Chondrocyte (in vitro differentiated cells): ENCODE results near the gene DST. TPM values are rescaled to one million over a fixed set of nuclear protein-coding genes. Genes with fewer than 3 reads are reported as not detected.

ENCODE experiments used
- DNase-seq: peaks from one replicate; pipeline ENCODE4 v3.0.0; 2021; ENCODE audit warnings: mixed read lengths, low spot score
- H3K27ac Mint-ChIP-seq: one replicate; pipeline ENCODE4 v1.8.0; 2021; ENCODE audit warnings: mild to moderate bottlenecking, moderate library complexity, mixed read lengths; ENCODE audit not compliant: unreplicated experiment
- H3K27me3 Mint-ChIP-seq: 2 replicates; pipeline ENCODE4 v1.8.0; 2021; ENCODE audit warnings: low read depth, mixed read lengths
- H3K36me3 Mint-ChIP-seq: 2 replicates; pipeline ENCODE4 v1.8.0; 2021; ENCODE audit warnings: low read depth, mixed read lengths
- H3K4me1 Mint-ChIP-seq: 2 replicates; pipeline ENCODE4 v1.8.0; 2021; ENCODE audit warnings: low read depth, mild to moderate bottlenecking, mixed read lengths
- H3K4me3 Mint-ChIP-seq: one replicate; pipeline ENCODE4 v1.8.0; 2021; ENCODE audit warnings: mild to moderate bottlenecking, moderate library complexity, mixed read lengths; ENCODE audit not compliant: unreplicated experiment
- H3K9me3 Mint-ChIP-seq: 2 replicates; pipeline ENCODE4 v1.8.0; 2021; ENCODE audit warnings: low read depth, mixed read lengths
- total RNA-seq: library from RNA; stranded (reverse); gene quantifications from 3 replicates; pipeline ENCODE4 v1.2.1, GENCODE V29; 2021
- TF ChIP-seq, protein P1 (sequence below): fragments of 200-600 bp; sonication (generic); IDR thresholded peaks from 2 replicates; pipeline ENCODE4 v1.5.0; 2021; ENCODE audit warnings: antibody characterized with exemption, mild to moderate bottlenecking, moderate library complexity

Gene DST
- total RNA-seq, 1 donor from 2014 or later: 168 TPM

DNA sequence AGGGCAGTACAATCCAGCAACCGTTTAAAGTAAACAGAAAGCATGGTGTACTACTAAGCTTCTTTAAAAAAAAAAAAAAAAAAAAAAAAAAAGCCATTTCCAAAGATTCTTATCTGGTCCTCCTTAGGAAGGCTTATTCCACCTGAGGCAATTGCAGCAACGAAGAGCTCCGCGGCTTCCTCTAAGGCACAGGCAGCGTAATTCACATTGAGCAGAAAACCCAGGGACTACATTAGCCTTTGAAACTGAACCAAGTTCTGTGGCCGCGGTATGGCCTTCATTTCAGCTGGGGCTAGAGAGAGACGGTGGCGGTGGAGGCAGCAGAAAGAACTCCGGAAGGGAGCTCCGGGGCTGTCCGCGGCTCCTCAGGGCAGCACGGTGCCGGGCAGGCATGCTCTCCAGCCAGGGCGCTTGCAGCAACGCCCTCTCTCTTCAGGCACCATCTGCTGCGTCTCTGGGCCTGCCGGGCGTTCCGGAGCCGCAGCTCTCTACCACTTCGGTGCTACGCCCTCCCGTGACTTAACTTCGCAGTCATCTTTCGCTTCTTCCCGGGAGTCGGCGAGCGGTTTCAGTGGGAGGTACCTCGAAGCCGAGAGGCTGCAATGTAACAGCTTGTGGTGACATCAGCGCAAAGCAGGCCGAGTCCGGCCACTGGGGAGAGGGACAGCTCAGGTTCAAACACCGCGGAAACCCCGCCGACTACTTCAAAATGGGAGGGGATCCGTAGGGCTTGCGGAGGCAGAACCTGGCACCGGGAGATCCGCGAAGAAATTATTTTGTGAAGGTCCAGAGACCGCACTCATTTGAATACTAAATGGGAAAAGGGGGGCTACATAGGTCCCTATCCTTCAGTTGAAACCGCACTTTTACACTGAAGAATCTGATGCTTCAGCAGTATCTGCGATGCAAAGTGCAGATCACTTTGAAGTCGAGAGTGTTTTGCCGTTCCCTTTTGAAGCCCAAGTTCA, 100.0 kb downstream of the DST start:
- no peak overlapping the region for H3K4me3 Mint-ChIP-seq

DNA sequence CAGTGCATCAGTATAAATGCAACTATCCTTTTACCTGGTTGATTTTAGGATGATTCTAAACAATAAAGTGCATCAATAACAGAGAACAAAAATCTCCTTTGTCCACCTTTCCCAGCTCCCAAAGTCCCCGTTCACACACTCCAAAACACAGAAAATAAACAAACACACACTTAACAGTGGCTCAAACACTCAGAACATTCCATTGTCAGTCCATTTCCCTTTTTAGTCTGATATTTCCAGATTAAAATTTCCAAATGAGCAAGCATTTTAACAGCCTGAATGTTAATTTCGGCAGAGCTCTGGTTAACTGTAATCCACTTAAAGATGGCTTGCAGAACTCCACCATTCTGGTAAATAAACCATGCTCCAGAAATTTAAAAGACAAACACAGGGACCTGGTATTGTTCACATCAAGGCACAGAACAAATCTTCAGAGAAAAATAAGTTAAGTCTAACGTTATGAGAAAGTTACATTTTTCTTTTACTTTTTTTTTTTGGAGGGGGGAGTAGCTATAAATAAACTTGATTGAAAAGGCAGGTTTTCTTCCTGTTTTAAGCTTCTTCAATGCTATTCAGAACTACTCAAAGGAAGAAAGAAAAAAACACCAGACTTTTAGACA, 100.8 kb downstream of the DST start:
- Mint-ChIP-seq H3K9me3 (no peaks in the 10 kb centered on the region), H3K36me3 (no peaks in the 10 kb centered on the region), H3K27me3 (no peaks in the 10 kb centered on the region), H3K4me3 (no peak overlapping the region), H3K27ac (no peak overlapping the region), H3K4me1 (peaks cover 28% of the 10 kb centered on the region)
- no peak for DNase-seq
- TF ChIP-seq, protein P1, sequence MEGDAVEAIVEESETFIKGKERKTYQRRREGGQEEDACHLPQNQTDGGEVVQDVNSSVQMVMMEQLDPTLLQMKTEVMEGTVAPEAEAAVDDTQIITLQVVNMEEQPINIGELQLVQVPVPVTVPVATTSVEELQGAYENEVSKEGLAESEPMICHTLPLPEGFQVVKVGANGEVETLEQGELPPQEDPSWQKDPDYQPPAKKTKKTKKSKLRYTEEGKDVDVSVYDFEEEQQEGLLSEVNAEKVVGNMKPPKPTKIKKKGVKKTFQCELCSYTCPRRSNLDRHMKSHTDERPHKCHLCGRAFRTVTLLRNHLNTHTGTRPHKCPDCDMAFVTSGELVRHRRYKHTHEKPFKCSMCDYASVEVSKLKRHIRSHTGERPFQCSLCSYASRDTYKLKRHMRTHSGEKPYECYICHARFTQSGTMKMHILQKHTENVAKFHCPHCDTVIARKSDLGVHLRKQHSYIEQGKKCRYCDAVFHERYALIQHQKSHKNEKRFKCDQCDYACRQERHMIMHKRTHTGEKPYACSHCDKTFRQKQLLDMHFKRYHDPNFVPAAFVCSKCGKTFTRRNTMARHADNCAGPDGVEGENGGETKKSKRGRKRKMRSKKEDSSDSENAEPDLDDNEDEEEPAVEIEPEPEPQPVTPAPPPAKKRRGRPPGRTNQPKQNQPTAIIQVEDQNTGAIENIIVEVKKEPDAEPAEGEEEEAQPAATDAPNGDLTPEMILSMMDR: no peak

More for the DNA sequence above, 100.0 kb downstream of the DST start:
- Mint-ChIP-seq H3K36me3 (no peaks in the 10 kb centered on the region), H3K9me3 (no peaks in the 10 kb centered on the region), H3K27me3 (no peaks in the 10 kb centered on the region), H3K4me1 (peaks cover 22% of the 10 kb centered on the region), H3K27ac (no peak overlapping the region)
- DNase-seq: peak; percentile 96
- TF ChIP-seq, protein P1: peak; percentile 70

DNA sequence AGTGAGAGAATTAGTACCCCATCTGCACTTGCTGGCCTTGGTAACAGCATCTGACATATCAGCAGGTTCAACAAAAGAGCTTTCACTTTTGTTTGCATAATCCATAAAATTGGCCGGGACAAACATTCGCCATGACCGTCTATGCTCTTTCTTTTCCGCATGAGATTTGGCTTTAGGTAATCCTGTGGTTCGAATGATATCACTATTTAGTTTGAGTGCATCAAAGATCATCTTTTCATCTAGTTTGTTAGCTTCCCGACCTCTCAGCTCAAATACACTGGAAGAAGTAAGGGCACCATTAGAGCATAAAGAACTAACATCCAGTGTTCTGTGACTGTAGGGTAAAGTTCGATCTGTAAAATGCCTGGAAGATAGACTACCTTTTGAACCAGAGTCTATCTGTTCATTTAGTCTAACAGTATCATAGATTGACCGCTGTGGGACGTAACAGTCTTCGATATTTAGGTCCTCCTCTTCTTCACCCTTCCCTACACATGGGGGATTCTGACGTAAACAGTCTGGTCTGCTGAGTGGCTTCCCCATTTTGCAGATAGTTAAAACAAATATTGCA, 101.6 kb downstream of the DST start:
- H3K4me3 Mint-ChIP-seq: no peak overlapping the region
- no peaks in the 10 kb centered on the region for H3K9me3 Mint-ChIP-seq
- DNase-seq: no peak
- peaks cover 2% of the 10 kb centered on the region for H3K36me3 Mint-ChIP-seq
- no peaks in the 10 kb centered on the region for H3K27me3 Mint-ChIP-seq
- TF ChIP-seq, protein P1: no peak
- H3K27ac Mint-ChIP-seq: no peak overlapping the region
- H3K4me1 Mint-ChIP-seq: peaks cover 28% of the 10 kb centered on the region

- Mint-ChIP-seq H3K36me3 (peaks cover 3% of the 10 kb centered on the region), H3K27ac (no peak overlapping the region), H3K9me3 (no peaks in the 10 kb centered on the region), H3K4me3 (no peak overlapping the region), H3K27me3 (no peaks in the 10 kb centered on the region), H3K4me1 (peaks cover 28% of the 10 kb centered on the region)
- DNase-seq: no peak
- TF ChIP-seq, protein P1: no peak
Measured at GRCh38 chr6:56540232-56541029, 102.3 kb downstream of the DST start.
